ENCODE measurements around the gene HOXB13. TPM values are rescaled to one million over a fixed set of nuclear protein-coding genes. Genes with fewer than 3 reads are reported as not detected.
A peak's percentile ranks its signal among the peaks of the same experiment; 100 is the strongest.

HOXB13 gene
- total and polyA plus RNA-seq, 2 experiments from 2014 or later: not detected

DNA sequence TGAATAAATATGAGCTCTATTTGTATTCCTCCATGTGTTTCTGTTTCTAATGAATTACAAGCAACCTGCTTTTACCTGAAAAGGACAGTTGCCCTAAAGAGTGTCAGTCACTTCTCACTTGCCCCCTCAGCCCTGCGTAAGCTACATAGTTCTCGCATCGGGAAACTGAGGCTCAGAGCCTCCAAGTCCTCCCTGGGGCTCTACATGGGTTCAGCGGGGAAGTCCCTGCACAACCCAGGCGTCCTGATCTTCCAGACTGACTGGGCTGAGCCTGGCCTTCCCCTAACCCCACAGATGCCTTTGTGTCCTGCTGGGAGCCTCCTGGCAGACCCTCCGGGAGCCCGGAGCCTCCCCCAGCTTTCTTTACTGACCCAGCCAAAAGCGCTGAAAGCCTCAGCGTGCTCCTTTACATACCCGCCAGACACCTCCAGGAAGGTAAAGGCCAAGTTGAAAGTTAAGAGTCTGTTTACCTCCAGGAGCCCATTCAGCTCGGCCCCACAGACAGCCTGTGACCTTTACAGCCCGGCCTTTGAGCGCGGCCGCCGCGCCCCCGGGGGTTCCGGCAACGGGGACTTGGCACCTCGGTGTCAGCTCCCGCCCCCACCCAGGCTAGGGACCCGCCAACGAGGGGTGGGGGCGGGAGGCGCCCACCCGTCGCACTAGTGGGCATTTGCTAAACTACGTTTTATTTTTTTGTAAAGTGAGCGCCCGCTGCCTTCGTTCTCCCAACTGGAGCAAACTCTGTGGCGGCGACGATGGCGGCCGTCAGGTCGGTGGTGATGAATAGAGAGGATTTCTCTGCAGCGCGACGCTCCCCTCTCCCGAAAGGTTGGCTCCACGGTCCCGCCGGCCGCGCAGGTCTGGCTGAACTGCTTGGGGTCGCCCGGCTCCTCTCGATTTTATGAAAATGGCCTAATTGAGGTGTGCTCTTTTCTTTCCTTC is 4.4 kb upstream of the HOXB13 start:
- Histone ChIP-seq H3K27me3 (peaks cover 100% of the 10 kb centered on the region), H3K27ac (no peak overlapping the region), H3K4me3 (no peak overlapping the region), H3K36me3 (no peaks in the 10 kb centered on the region), H3K4me1 (ENCODE audit: low read depth) (peaks cover 6% of the 10 kb centered on the region), H3K9me3 (ENCODE audit: low read depth) (no peaks in the 10 kb centered on the region)
- TF ChIP-seq, protein P1, sequence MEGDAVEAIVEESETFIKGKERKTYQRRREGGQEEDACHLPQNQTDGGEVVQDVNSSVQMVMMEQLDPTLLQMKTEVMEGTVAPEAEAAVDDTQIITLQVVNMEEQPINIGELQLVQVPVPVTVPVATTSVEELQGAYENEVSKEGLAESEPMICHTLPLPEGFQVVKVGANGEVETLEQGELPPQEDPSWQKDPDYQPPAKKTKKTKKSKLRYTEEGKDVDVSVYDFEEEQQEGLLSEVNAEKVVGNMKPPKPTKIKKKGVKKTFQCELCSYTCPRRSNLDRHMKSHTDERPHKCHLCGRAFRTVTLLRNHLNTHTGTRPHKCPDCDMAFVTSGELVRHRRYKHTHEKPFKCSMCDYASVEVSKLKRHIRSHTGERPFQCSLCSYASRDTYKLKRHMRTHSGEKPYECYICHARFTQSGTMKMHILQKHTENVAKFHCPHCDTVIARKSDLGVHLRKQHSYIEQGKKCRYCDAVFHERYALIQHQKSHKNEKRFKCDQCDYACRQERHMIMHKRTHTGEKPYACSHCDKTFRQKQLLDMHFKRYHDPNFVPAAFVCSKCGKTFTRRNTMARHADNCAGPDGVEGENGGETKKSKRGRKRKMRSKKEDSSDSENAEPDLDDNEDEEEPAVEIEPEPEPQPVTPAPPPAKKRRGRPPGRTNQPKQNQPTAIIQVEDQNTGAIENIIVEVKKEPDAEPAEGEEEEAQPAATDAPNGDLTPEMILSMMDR (IDR thresholded peaks at IDR 0.05; ENCODE audit: low read depth, low read length): no peak
- no peak for DNase-seq (ENCODE audit: low read depth in 1 of 2, low spot score in 1 of 2)

DNA sequence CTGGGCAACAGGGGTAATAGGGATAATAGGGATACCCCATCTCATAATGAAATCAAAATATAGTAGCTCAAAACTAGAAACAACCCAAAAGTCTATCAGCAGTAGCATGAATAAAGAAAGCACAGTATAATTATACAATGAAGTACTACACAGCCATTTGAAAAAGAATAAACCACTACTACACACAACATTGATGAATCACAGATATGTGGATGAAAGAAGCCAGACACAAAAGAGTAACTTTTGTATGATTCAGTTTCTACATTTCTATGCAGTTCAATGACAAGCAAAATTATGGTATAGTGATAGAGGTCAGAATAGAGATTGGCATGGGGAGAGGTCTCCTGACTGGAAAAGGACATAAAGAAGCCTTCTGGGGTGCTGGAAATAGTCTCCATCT is 2.8 kb upstream of the HOXB13 start:
- Histone ChIP-seq H3K27ac (no peak overlapping the region), H3K27me3 (peaks cover 100% of the 10 kb centered on the region), H3K4me1 (ENCODE audit: low read depth) (peaks cover 6% of the 10 kb centered on the region), H3K9me3 (ENCODE audit: low read depth) (no peaks in the 10 kb centered on the region), H3K4me3 (no peak overlapping the region), H3K36me3 (no peaks in the 10 kb centered on the region)
- TF ChIP-seq, protein P1 (IDR thresholded peaks at IDR 0.05; ENCODE audit: low read depth, low read length): no peak
- no peak for DNase-seq (ENCODE audit: low read depth in 1 of 2, low spot score in 1 of 2)

DNA sequence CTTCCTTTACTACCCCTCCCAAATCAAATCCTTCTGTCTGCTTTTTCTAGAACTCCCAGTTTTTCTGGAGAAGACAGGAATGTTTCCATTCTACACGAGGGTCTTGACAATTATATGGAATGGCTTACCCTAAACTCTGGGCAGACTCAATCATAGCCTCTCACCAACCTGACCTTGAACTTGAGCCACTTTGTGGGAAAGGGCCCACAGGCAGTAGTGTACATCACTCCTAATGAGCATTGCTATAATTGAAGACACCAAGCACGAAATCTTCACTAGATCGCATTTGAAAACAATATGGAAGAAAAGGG is 1.6 kb upstream of the HOXB13 start:
- Histone ChIP-seq H3K9me3 (ENCODE audit: low read depth) (no peaks in the 10 kb centered on the region), H3K4me3 (no peak overlapping the region), H3K27ac (no peak overlapping the region), H3K27me3 (peaks cover 100% of the 10 kb centered on the region), H3K4me1 (ENCODE audit: low read depth) (peaks cover 6% of the 10 kb centered on the region), H3K36me3 (no peaks in the 10 kb centered on the region)
- no peak for DNase-seq (ENCODE audit: low read depth in 1 of 2, low spot score in 1 of 2)
- TF ChIP-seq, protein P1 (IDR thresholded peaks at IDR 0.05; ENCODE audit: low read depth, low read length): no peak

DNA sequence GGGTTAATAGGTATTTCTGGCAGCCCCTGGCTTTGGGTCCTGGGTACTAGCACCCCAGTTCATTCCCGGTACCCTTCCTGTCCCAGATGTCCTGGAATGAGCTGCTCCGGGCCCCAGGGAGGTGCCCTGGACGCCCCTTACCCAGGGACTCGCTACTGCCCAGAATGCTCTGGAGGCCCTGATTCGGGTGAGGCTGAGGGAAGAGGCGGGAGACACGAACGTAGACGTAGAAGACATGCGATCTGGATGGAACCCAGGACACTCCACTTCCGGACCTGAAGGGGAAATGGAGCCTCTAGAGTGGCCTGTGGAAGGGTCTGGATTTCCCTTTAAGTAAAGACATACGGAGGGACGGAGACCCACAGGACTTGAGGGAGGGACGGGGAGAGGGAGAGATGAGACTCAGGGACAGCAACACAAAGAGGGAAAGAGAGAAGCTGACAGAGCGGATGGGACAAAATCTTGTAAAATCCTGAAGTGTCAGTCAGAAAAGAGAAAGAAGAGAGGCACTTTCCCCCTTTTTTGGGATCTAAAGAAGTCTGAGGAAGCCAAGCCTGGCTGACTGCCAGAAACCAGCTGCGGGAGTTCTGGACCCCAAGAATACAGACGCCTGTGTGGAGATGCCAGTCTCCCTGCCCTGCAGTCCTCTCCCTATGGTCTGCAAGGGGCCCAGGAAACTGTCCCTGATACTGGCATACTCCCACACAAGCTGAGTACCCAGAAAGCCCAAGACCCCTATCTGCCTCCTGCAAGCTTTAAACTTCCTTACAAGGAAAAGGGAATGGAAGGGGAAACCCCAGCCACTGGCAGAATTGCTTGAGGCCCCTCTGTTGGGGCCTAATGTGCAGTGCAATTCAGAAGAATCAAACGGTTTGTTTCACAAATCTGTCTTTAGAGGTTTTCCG is 1.0 kb upstream of the HOXB13 start:
- Histone ChIP-seq H3K9me3 (ENCODE audit: low read depth) (no peaks in the 10 kb centered on the region), H3K36me3 (no peaks in the 10 kb centered on the region), H3K27ac (no peak overlapping the region), H3K4me1 (ENCODE audit: low read depth) (peaks cover 6% of the 10 kb centered on the region), H3K27me3 (peaks cover 100% of the 10 kb centered on the region), H3K4me3 (peak overlapping the region; percentile 18)
- TF ChIP-seq, protein P1 (IDR thresholded peaks at IDR 0.05; ENCODE audit: low read depth, low read length): no peak
- DNase-seq (ENCODE audit: low read depth in 1 of 2, low spot score in 1 of 2): no peak

DNA sequence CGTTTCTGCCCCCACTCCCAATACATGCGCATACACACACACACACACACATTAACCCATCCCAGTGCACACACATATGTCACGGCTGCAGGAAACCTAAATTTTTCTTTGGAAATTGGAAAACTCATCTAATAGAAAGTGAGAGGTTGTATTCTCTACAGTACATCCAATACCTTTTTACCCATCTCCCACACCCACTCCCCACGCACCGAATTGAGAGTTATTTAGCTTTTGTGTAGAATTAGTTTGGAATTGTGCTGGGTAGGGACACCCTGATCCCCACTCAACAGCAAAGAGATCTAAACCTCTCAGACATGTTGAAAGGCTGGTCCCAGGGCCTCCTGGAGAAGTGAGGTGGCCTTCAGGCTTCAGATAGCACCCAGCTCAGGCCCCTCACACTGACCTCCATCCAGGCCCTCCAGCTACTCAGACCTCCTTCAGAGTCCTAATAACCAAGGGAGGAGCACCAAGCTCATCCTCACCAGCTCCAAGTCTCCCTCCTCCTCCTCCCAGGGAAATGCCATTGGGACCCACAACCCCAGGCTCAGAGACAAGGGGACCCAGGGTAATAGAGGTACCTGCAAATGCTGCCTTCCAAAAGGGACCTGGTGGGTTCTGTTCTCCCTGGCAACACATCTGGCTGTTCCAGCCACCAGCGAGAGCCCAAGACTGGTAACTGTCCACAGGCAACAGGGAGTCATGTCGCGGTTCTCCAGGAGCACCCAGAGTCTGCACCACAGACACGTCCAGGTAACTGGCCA is 955 bp downstream of the HOXB13 start:
- Histone ChIP-seq H3K4me3 (no peak overlapping the region), H3K4me1 (ENCODE audit: low read depth) (peaks cover 6% of the 10 kb centered on the region), H3K36me3 (no peaks in the 10 kb centered on the region), H3K27me3 (peaks cover 100% of the 10 kb centered on the region), H3K27ac (no peak overlapping the region), H3K9me3 (ENCODE audit: low read depth) (no peaks in the 10 kb centered on the region)
- TF ChIP-seq, protein P1 (IDR thresholded peaks at IDR 0.05; ENCODE audit: low read depth, low read length): no peak
- no peak for DNase-seq (ENCODE audit: low read depth in 1 of 2, low spot score in 1 of 2)
